Measurements from ENCODE around the gene DNASE2B. TPM values are rescaled to one million over a fixed set of nuclear protein-coding genes. Genes with fewer than 3 reads are reported as not detected.

The DNASE2B gene
- total and polyA plus RNA-seq, 2 donors (not counting 3 experiments of a cell fraction or from before 2014, with no cell fraction given) = not detected

Other genes starting within 250 kb of the DNASE2B start
- gene SAMD13, start 96.8 kb upstream of the DNASE2B start, total RNA-seq = 3.9 and 4.8 TPM in 2 replicates
- gene SAMD13, start 96.8 kb upstream of the DNASE2B start, polyA plus RNA-seq = 0.65 and 1.2 TPM in 2 replicates
- gene RPF1, start 80.8 kb downstream of the DNASE2B start, total RNA-seq = 32.6 and 34.3 TPM in 2 replicates
- 10.9 and 15.3 TPM in 2 replicates for gene RPF1, start 80.8 kb downstream of the DNASE2B start, polyA plus RNA-seq
- 1.7 and 2.6 TPM in 2 replicates for gene SPATA1, start 107.9 kb downstream of the DNASE2B start, total RNA-seq
- gene SPATA1, start 107.9 kb downstream of the DNASE2B start, polyA plus RNA-seq = 1.8 TPM in 1 of 2 replicates, not detected in the other
- gene GNG5, start 108.1 kb downstream of the DNASE2B start, total RNA-seq = 172 and 175 TPM in 2 replicates
- gene GNG5, start 108.1 kb downstream of the DNASE2B start, polyA plus RNA-seq = 143 and 145 TPM in 2 replicates
- 10.7 and 14.3 TPM in 2 replicates for gene CTBS, start 176.0 kb downstream of the DNASE2B start, total RNA-seq
- 9.0 and 11.4 TPM in 2 replicates for gene CTBS, start 176.0 kb downstream of the DNASE2B start, polyA plus RNA-seq